Measurements from ENCODE around the gene ATP9B.

ATP9B gene

GRCh38 chr18:79389689-79390088 lies 320.5 kb downstream of the ATP9B start:
- H3K9me3 ChIP-seq (replicated peaks; ENCODE audit: insufficient read depth, low read length), result no peaks in the 10 kb centered on the region
- no peak for DNase-seq

GRCh38 chr18:79392226-79392625 lies 323.0 kb downstream of the ATP9B start:
- no peaks in the 10 kb centered on the region for H3K36me3 ChIP-seq (replicated peaks; ENCODE audit: insufficient read depth, low read length)
- no peaks in the 10 kb centered on the region for H3K79me2 ChIP-seq (ENCODE audit: low read length)
- no peak overlapping the region for H3K9ac ChIP-seq (ENCODE audit: low read length)
- H3K27me3 ChIP-seq (replicated peaks; ENCODE audit: insufficient read depth, low read length), result peaks cover 4% of the 10 kb centered on the region; the same call in 1 of the 2 replicates
- no peak overlapping the region for H2AFZ ChIP-seq (ENCODE audit: low read length)
- no peak for DNase-seq
- H3K4me3 ChIP-seq (ENCODE audit: low read length), result no peak overlapping the region
- H3K4me1 ChIP-seq (ENCODE audit: low read length), result no peaks in the 10 kb centered on the region
- no peaks in the 10 kb centered on the region for H4K20me1 ChIP-seq (ENCODE audit: insufficient read depth, low read length)
- H3K4me2 ChIP-seq (ENCODE audit: low read depth, low read length), result no peak overlapping the region
- no peak for TF ChIP-seq EZH2phosphoT487 (IDR thresholded peaks at IDR 0.05; ENCODE audit: low read length)
- no peak for TF ChIP-seq EZH2 (optimal IDR thresholded peaks at IDR 0.05; ENCODE audit: low read depth, low read length)
- TF ChIP-seq, protein P1, sequence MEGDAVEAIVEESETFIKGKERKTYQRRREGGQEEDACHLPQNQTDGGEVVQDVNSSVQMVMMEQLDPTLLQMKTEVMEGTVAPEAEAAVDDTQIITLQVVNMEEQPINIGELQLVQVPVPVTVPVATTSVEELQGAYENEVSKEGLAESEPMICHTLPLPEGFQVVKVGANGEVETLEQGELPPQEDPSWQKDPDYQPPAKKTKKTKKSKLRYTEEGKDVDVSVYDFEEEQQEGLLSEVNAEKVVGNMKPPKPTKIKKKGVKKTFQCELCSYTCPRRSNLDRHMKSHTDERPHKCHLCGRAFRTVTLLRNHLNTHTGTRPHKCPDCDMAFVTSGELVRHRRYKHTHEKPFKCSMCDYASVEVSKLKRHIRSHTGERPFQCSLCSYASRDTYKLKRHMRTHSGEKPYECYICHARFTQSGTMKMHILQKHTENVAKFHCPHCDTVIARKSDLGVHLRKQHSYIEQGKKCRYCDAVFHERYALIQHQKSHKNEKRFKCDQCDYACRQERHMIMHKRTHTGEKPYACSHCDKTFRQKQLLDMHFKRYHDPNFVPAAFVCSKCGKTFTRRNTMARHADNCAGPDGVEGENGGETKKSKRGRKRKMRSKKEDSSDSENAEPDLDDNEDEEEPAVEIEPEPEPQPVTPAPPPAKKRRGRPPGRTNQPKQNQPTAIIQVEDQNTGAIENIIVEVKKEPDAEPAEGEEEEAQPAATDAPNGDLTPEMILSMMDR (IDR thresholded peaks at IDR 0.05; ENCODE audit: low read length), result no peak
- H3F3A ChIP-seq (ENCODE audit: insufficient read depth, low read length), result no peaks in the 10 kb centered on the region
- no peak overlapping the region for H3K27ac ChIP-seq (ENCODE audit: low read length)
- no peaks in the 10 kb centered on the region for H3K9me2 ChIP-seq (replicated peaks; ENCODE audit: insufficient read depth, low read length)
- H3K9me3 ChIP-seq (replicated peaks; ENCODE audit: insufficient read depth, low read length), result no peaks in the 10 kb centered on the region

More at GRCh38 chr18:79389689-79390088, 320.5 kb downstream of the ATP9B start:
- H2AFZ ChIP-seq (ENCODE audit: low read length), result no peak overlapping the region
- no peaks in the 10 kb centered on the region for H3F3A ChIP-seq (ENCODE audit: insufficient read depth, low read length)
- H3K27me3 ChIP-seq (replicated peaks; ENCODE audit: insufficient read depth, low read length), result peaks cover under 1% of the 10 kb centered on the region; the same call in 1 of the 2 replicates
- no peak overlapping the region for H3K4me2 ChIP-seq (ENCODE audit: low read depth, low read length)
- H3K79me2 ChIP-seq (ENCODE audit: low read length), result no peaks in the 10 kb centered on the region
- no peaks in the 10 kb centered on the region for H3K9me2 ChIP-seq (replicated peaks; ENCODE audit: insufficient read depth, low read length)
- no peaks in the 10 kb centered on the region for H3K36me3 ChIP-seq (replicated peaks; ENCODE audit: insufficient read depth, low read length)
- no peaks in the 10 kb centered on the region for H3K4me1 ChIP-seq (ENCODE audit: low read length)
- no peaks in the 10 kb centered on the region for H4K20me1 ChIP-seq (ENCODE audit: insufficient read depth, low read length)
- H3K4me3 ChIP-seq (ENCODE audit: low read length), result no peak overlapping the region
- TF ChIP-seq EZH2 (optimal IDR thresholded peaks at IDR 0.05; ENCODE audit: low read depth, low read length) (no peak), EZH2phosphoT487 (IDR thresholded peaks at IDR 0.05; ENCODE audit: low read length) (no peak)
- TF ChIP-seq, protein P1 (IDR thresholded peaks at IDR 0.05; ENCODE audit: low read length), result no peak
- no peak overlapping the region for H3K9ac ChIP-seq (ENCODE audit: low read length)
- H3K27ac ChIP-seq (ENCODE audit: low read length), result no peak overlapping the region

- Histone ChIP-seq H3K4me3 (ENCODE audit: low read length) (peak overlapping the region; percentile 35; the same call in 1 of the 2 replicates), H3K79me2 (ENCODE audit: low read length) (no peaks in the 10 kb centered on the region), H3F3A (ENCODE audit: insufficient read depth, low read length) (no peaks in the 10 kb centered on the region), H3K9ac (ENCODE audit: low read length) (peak overlapping the region; percentile 37; the same call in 1 of the 2 replicates), H4K20me1 (ENCODE audit: insufficient read depth, low read length) (no peaks in the 10 kb centered on the region), H3K36me3 (replicated peaks; ENCODE audit: insufficient read depth, low read length) (no peaks in the 10 kb centered on the region), H3K27ac (ENCODE audit: low read length) (peak overlapping the region; percentile 35; the same call in 1 of the 2 replicates), H3K9me3 (replicated peaks; ENCODE audit: insufficient read depth, low read length) (no peaks in the 10 kb centered on the region), H2AFZ (ENCODE audit: low read length) (peak overlapping the region; percentile 36; the same call in 1 of the 2 replicates), H3K4me2 (ENCODE audit: low read depth, low read length) (peak overlapping the region; percentile 69), H3K4me1 (ENCODE audit: low read length) (no peaks in the 10 kb centered on the region), H3K27me3 (replicated peaks; ENCODE audit: insufficient read depth, low read length) (peaks cover 4% of the 10 kb centered on the region; the same call in 1 of the 2 replicates), H3K9me2 (replicated peaks; ENCODE audit: insufficient read depth, low read length) (no peaks in the 10 kb centered on the region)
- DNase-seq, result no peak
- TF ChIP-seq, protein P1 (IDR thresholded peaks at IDR 0.05; ENCODE audit: low read length), result no peak
- no peak for TF ChIP-seq EZH2phosphoT487 (IDR thresholded peaks at IDR 0.05; ENCODE audit: low read length)
Measured at GRCh38 chr18:79393181-79393634, 324.0 kb downstream of the ATP9B start.

All from MM.1S (cell line).